AG04450 (cell line): Measurements from ENCODE around the gene RGPD4. TPM values are rescaled to one million over a fixed set of nuclear protein-coding genes. Genes with fewer than 3 reads are reported as not detected.

ENCODE experiments used
- CTCF ChIA-PET: fragments of 300-600, 350-600 bp; formaldehyde crosslinking; extraction: SDS; loops from one replicate; lab custom pipeline; 2022; ENCODE audit warnings: antibody characterized with exemption, inconsistent platforms; lab: Charles Lee
- POLR2A ChIA-PET: fragments of 350-600 bp; formaldehyde crosslinking; extraction: SDS; loops from one replicate; lab custom pipeline; 2021; ENCODE audit warnings: antibody characterized with exemption, inconsistent platforms; lab: Yijun Ruan, JAX
- DNase-seq: peaks from one replicate; pipeline ENCODE4 v3.0.0-alpha.2; 2011; ENCODE audit warnings: low read depth, low spot score
- H3K27ac ChIP-seq: one replicate; pipeline ENCODE4 v1.5.1; 2012; ENCODE audit warnings: low read depth, low read length, control low read depth
- H3K27me3 ChIP-seq: one replicate; pipeline ENCODE4 v1.6.0; 2012; ENCODE audit warnings: low read length; ENCODE audit not compliant: control insufficient read depth, insufficient read depth
- H3K4me3 ChIP-seq: 2 replicates; pipeline ENCODE4 v1.5.1; 2011; ENCODE audit warnings: mild to moderate bottlenecking, low read depth, low read length, control low read depth
- H3K9me3 ChIP-seq: 2 replicates; pipeline ENCODE4 v1.5.1; 2012; ENCODE audit warnings: low read length; ENCODE audit not compliant: control insufficient read depth, insufficient read depth
- polyA plus RNA-seq: library from polyadenylated mRNA; depleted of rRNA; stranded (reverse); fragments of >200 nt; gene quantifications from 2 replicates; pipeline ENCODE4 v1.2.3, GENCODE V29; 2011
- TF ChIP-seq, protein P1 (sequence below): IDR thresholded peaks from 2 replicates; pipeline ENCODE4 v1.5.1; 2011; ENCODE audit warnings: low read depth, low read length, control low read depth, inconsistent platforms

The RGPD4 gene
- polyA plus RNA-seq, 1 experiment, result not detected

- no peaks in the 10 kb centered on the region for H3K9me3 ChIP-seq
- CTCF ChIA-PET, result interaction anchor here (1.7 kb wide), 1 partner anchor 9 kb away, joined by 3 read pairs; no protein-coding TSS in a partner anchor
- POLR2A ChIA-PET, result no interaction called here
- no peak overlapping the region for H3K27ac ChIP-seq
- no peak for DNase-seq
- H3K4me3 ChIP-seq, result no peak overlapping the region
- TF ChIP-seq, protein P1, sequence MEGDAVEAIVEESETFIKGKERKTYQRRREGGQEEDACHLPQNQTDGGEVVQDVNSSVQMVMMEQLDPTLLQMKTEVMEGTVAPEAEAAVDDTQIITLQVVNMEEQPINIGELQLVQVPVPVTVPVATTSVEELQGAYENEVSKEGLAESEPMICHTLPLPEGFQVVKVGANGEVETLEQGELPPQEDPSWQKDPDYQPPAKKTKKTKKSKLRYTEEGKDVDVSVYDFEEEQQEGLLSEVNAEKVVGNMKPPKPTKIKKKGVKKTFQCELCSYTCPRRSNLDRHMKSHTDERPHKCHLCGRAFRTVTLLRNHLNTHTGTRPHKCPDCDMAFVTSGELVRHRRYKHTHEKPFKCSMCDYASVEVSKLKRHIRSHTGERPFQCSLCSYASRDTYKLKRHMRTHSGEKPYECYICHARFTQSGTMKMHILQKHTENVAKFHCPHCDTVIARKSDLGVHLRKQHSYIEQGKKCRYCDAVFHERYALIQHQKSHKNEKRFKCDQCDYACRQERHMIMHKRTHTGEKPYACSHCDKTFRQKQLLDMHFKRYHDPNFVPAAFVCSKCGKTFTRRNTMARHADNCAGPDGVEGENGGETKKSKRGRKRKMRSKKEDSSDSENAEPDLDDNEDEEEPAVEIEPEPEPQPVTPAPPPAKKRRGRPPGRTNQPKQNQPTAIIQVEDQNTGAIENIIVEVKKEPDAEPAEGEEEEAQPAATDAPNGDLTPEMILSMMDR, result no peak
- H3K27me3 ChIP-seq, result no peaks in the 10 kb centered on the region
Measured at GRCh38 chr2:107927034-107927534, 100.4 kb downstream of the RGPD4 start.

- no peaks in the 10 kb centered on the region for H3K9me3 ChIP-seq
- ChIA-PET CTCF (no interaction called here), POLR2A (no interaction called here)
- H3K27ac ChIP-seq, result no peak overlapping the region
- H3K4me3 ChIP-seq, result no peak overlapping the region
- no peaks in the 10 kb centered on the region for H3K27me3 ChIP-seq
- no peak for DNase-seq
- TF ChIP-seq, protein P1, result no peak
Measured at GRCh38 chr2:107931412-107931811, 104.7 kb downstream of the RGPD4 start.

- no peak overlapping the region for H3K4me3 ChIP-seq
- H3K27me3 ChIP-seq, result no peaks in the 10 kb centered on the region
- TF ChIP-seq, protein P1, result no peak
- H3K27ac ChIP-seq, result no peak overlapping the region
- ChIA-PET CTCF (no interaction called here), POLR2A (no interaction called here)
- no peaks in the 10 kb centered on the region for H3K9me3 ChIP-seq
- DNase-seq, result no peak
Measured at GRCh38 chr2:107932488-107932887, 105.8 kb downstream of the RGPD4 start.

- ChIA-PET POLR2A (no interaction called here), CTCF (no interaction called here)
- no peaks in the 10 kb centered on the region for H3K27me3 ChIP-seq
- H3K4me3 ChIP-seq, result no peak overlapping the region
- no peak for DNase-seq
- no peaks in the 10 kb centered on the region for H3K9me3 ChIP-seq
- TF ChIP-seq, protein P1, result peak; percentile 50
- no peak overlapping the region for H3K27ac ChIP-seq
Measured at GRCh38 chr2:107932979-107933378, 106.3 kb downstream of the RGPD4 start.

- DNase-seq, result no peak
- ChIA-PET CTCF (interaction anchor here (0.8 to 1.9 kb wide), 3 partner anchors 9 to 361 kb away, joined by 3 to 4 read pairs (median 3); no protein-coding TSS in a partner anchor), POLR2A (no interaction called here)
- H3K9me3 ChIP-seq, result no peaks in the 10 kb centered on the region
- H3K4me3 ChIP-seq, result no peak overlapping the region
- no peaks in the 10 kb centered on the region for H3K27me3 ChIP-seq
- no peak overlapping the region for H3K27ac ChIP-seq
- TF ChIP-seq, protein P1, result 0 out of 2 replicates have a peak, but pooled peaks have one; percentile 36
Measured at GRCh38 chr2:107936433-107937359, 110.0 kb downstream of the RGPD4 start.
